ENCODE measurements around the gene FFAR4. TPM values are rescaled to one million over a fixed set of nuclear protein-coding genes. Genes with fewer than 3 reads are reported as not detected.

Gene FFAR4
- polyA plus RNA-seq, 4 donors: 0.45 to 1.3 (median 0.99) TPM; not detected in 1

GRCh38 chr10:93630625-93631557 lies 64.4 kb downstream of the FFAR4 start:
- Histone ChIP-seq H3K27ac (ENCODE audit: low read depth in 1 of 3, low read length in 2 of 3) (no peak overlapping the region), H3K36me3 (ENCODE audit: control insufficient read depth in 3 of 3, insufficient read depth in 2 of 3, low read depth in 1 of 3, low read length in 3 of 3) (no peaks in the 10 kb centered on the region), H3K9me3 (ENCODE audit: control insufficient read depth in 2 of 2, insufficient read depth in 1 of 2, low read depth in 1 of 2, low read length in 1 of 2) (no peaks in the 10 kb centered on the region), H3K4me3 (ENCODE audit: low read depth in 1 of 3, low read length in 3 of 3) (no peak overlapping the region), H3K27me3 (ENCODE audit: control insufficient read depth in 3 of 3, insufficient read depth in 3 of 3, low read length in 3 of 3) (peaks cover 0 to 3% (median 0%) of the 10 kb centered on the region in 3 donors), H3K4me1 (ENCODE audit: control insufficient read depth in 3 of 3, insufficient read depth in 2 of 3, low read depth in 1 of 3, low read length in 2 of 3) (no peaks in the 10 kb centered on the region)
- no peak for FAIRE-seq
- DNase-seq: peak; percentile 5 to 9
- WGBS, 3 donors: 75 to 85% (median 78%) methylated on average over 15 of the region's 15 CpGs

Other genes starting within 250 kb of the FFAR4 start
- gene MYOF, start 84.3 kb upstream of the FFAR4 start, polyA plus RNA-seq: 10 to 100 TPM in 2 of 4 donors, 1 to 10 TPM in 2; 1.6 to 20.6 (median 9.4) TPM
- 10 to 100 TPM in 1 of 4 donors, 1 to 10 TPM in 2, under 1 TPM in 1; 0.27 to 21.7 (median 3.2) TPM for gene CEP55, start 70.1 kb upstream of the FFAR4 start, polyA plus RNA-seq
- 100 to 1,000 TPM in 1 of 4 donors, 10 to 100 TPM in 1, 1 to 10 TPM in 2; 1.6 to 111 (median 14.0) TPM for gene RBP4, start 34.6 kb downstream of the FFAR4 start, polyA plus RNA-seq
- under 1 TPM in 1 of 4 donors, not detected in 3; 0.28 TPM for gene PDE6C, start 45.9 kb downstream of the FFAR4 start, polyA plus RNA-seq
- gene FRA10AC1, start 135.9 kb downstream of the FFAR4 start, polyA plus RNA-seq: 10 to 100 TPM in 1 of 4 donors, 1 to 10 TPM in 3; 5.1 to 24.3 (median 7.0) TPM
- 1 to 10 TPM in 1 of 4 donors, under 1 TPM in 1, not detected in 2; 0.24 to 2.3 TPM for gene LGI1, start 191.3 kb downstream of the FFAR4 start, polyA plus RNA-seq

Measured in small intestine (tissue), 7 donors.